K562 (cell line): ENCODE results near the gene SULT1A1. TPM values are rescaled to one million over a fixed set of nuclear protein-coding genes. Genes with fewer than 3 reads are reported as not detected.

Source experiments
- ATAC-seq: fragments of 200-7000 bp; cut with Tn5 transposase; 3 replicates; pipeline ENCODE4 v1.9.1; 2020; ENCODE audit warnings: moderate library complexity
- BruUV-seq: library from RNA; stranded (reverse); fragments of 400-500 nt; replicated peaks from 2 replicates; lab custom pipeline; 2021; lab: Mats Ljungman, UMichigan
- CTCF ChIA-PET: fragments of 300-600 bp; formaldehyde crosslinking; extraction: SDS; loops from one replicate; lab custom pipeline; 2021; ENCODE audit warnings: low intra/inter-chr PET ratio; lab: Yijun Ruan, JAX
- POLR2A ChIA-PET: fragments of 300-600, 350-650 bp; sonication (Branson Sonifier 250); formaldehyde crosslinking; extraction: SDS; loops from one replicate; lab custom pipeline; 2021; ENCODE audit warnings: antibody characterized with exemption, inconsistent platforms; lab: Yijun Ruan, JAX
- DNase-seq, 4 experiments: peaks; one replicate each; pipeline versions ENCODE4 v3.0.0 to v3.0.0-alpha.2; 2011 to 2018; ENCODE audit warnings: low spot score in 3 of 4, mixed read lengths in 3 of 4; ENCODE audit errors: extremely low read depth in 1 of 4
- FAIRE-seq: peaks from 2 replicates; lab custom pipeline; 2011; peaks lifted over from hg19 to GRCh38; lab: Jason Lieb, UNC
- H2AFZ ChIP-seq: 2 replicates; pipeline ENCODE4 v1.6.0; 2011; ENCODE audit warnings: low read depth, low read length, control low read depth, inconsistent platforms
- H3K27ac ChIP-seq: fragments of 200-600 bp; 3 replicates; pipeline ENCODE4 v1.8.0; 2011; ENCODE audit warnings: low read depth, mild to moderate bottlenecking, control low read depth, inconsistent platforms, low read length, moderate library complexity, mixed read lengths; ENCODE audit errors: extremely low read depth
- H3K27me3 ChIP-seq, 2 experiments: fragments of 300-600 bp in 1 of 2; 2 replicates in 1 of 2; 3 replicates in 1 of 2; pipeline versions ENCODE4 v1.6.0 to v1.8.0; 2011; ENCODE audit warnings: inconsistent platforms in 2 of 2, low read length in 2 of 2, mild to moderate bottlenecking in 1 of 2, mixed read lengths in 1 of 2, moderate library complexity in 1 of 2; ENCODE audit not compliant: control insufficient read depth in 2 of 2, insufficient read depth in 2 of 2
- H3K36me3 ChIP-seq: fragments of 300-600 bp; 3 replicates; pipeline ENCODE4 v1.8.0; 2011; ENCODE audit warnings: mild to moderate bottlenecking, low read length, inconsistent platforms; ENCODE audit not compliant: control insufficient read depth, insufficient read depth
- H3K4me1 ChIP-seq, 2 experiments: fragments of 200-600 bp in 1 of 2; replicated peaks in 1 of 2; 2 replicates in 1 of 2; 3 replicates in 1 of 2; pipeline versions ENCODE4 v1.5.1 to v1.8.0; 2011; ENCODE audit warnings: inconsistent platforms in 2 of 2, low read length in 2 of 2, mild to moderate bottlenecking in 1 of 2, mixed read lengths in 1 of 2, moderate library complexity in 1 of 2; ENCODE audit not compliant: control insufficient read depth in 2 of 2, insufficient read depth in 2 of 2
- H3K4me2 ChIP-seq: 2 replicates; pipeline ENCODE4 v1.6.1; 2011; ENCODE audit warnings: low read length, control low read depth, inconsistent platforms, mixed read lengths; ENCODE audit not compliant: insufficient read depth
- H3K4me3 ChIP-seq: fragments of 200-600 bp; sonication (generic), shearing (Covaris generic); 2 replicates; pipeline ENCODE4 v1.5.1; 2016; ENCODE audit warnings: control low read depth, inconsistent platforms
- H3K79me2 ChIP-seq: fragments of 200-600 bp; 3 replicates; pipeline ENCODE4 v1.8.0; 2011; ENCODE audit warnings: low read length, inconsistent platforms; ENCODE audit not compliant: control insufficient read depth, insufficient read depth
- H3K9ac ChIP-seq, 2 experiments: 2 replicates each; pipeline versions ENCODE4 v1.6.0 to v1.6.1; 2011; ENCODE audit warnings: low read depth in 2 of 2, low read length in 2 of 2, control low read depth in 1 of 2, inconsistent platforms in 1 of 2, mild to moderate bottlenecking in 1 of 2, mixed read lengths in 1 of 2; ENCODE audit not compliant: insufficient read depth in 1 of 2
- H3K9me1 ChIP-seq: one replicate; pipeline ENCODE4 v1.6.0; 2011; ENCODE audit warnings: inconsistent platforms, mild to moderate bottlenecking, low read length, moderate library complexity; ENCODE audit not compliant: control insufficient read depth, insufficient read depth
- H3K9me3 ChIP-seq: replicated peaks from 2 replicates; pipeline ENCODE4 v1.5.1; 2011; ENCODE audit warnings: low read depth, low read length, inconsistent platforms; ENCODE audit not compliant: control insufficient read depth, insufficient read depth
- H4K20me1 ChIP-seq: replicated peaks from 2 replicates; pipeline ENCODE4 v1.6.1; 2011; ENCODE audit warnings: low read length, inconsistent platforms, mixed read lengths; ENCODE audit not compliant: control insufficient read depth, insufficient read depth
- FOXA1 ChIP-seq: fragments of 450-650 bp; IDR thresholded peaks from 2 replicates; pipeline ENCODE4 v1.6.1; 2016; ENCODE audit warnings: mild to moderate bottlenecking, borderline replicate concordance
- GABPB2 ChIP-seq: fragments of 250-450 bp; sonication (Bioruptor Pico); conservative IDR thresholded peaks from 2 replicates; pipeline ENCODE4 v1.5.1; 2021; ENCODE audit warnings: mild to moderate bottlenecking
- HDAC2 ChIP-seq: fragments of 450-650 bp; IDR thresholded peaks from 2 replicates; pipeline ENCODE4 v1.6.1; 2016; ENCODE audit warnings: mild to moderate bottlenecking
- HDAC8 ChIP-seq: fragments of 450-650 bp; IDR thresholded peaks from 2 replicates; pipeline ENCODE4 v1.6.1; 2016; ENCODE audit warnings: mild to moderate bottlenecking, missing genetic modification characterization, moderate library complexity, missing compliant biosample characterization
- HDGF ChIP-seq: fragments of 450-650 bp; IDR thresholded peaks from 2 replicates; pipeline ENCODE4 v1.6.1; 2016
- HSF4 ChIP-seq: fragments of 250-450 bp; sonication (Bioruptor Pico); IDR thresholded peaks from 2 replicates; pipeline ENCODE4 v2.1.2; 2022; ENCODE audit warnings: mild to moderate bottlenecking, moderate library complexity, borderline replicate concordance
- LEF1 ChIP-seq: fragments of 450-650 bp; IDR thresholded peaks from 2 replicates; pipeline ENCODE4 v1.6.1; 2016; ENCODE audit warnings: mild to moderate bottlenecking
- NEUROD1 ChIP-seq: fragments of 150-350 bp; IDR thresholded peaks from 2 replicates; pipeline ENCODE4 v1.6.1; 2014; ENCODE audit warnings: borderline replicate concordance, low read length, low read depth; ENCODE audit not compliant: partially characterized antibody
- RBM14 ChIP-seq: fragments of 200-400 bp; formaldehyde crosslinking; IDR thresholded peaks from 2 replicates; pipeline ENCODE4 v1.6.1; 2018; ENCODE audit warnings: low read depth, mild to moderate bottlenecking, low read length, moderate library complexity, borderline replicate concordance; ENCODE audit not compliant: insufficient read depth
- RFX7 ChIP-seq: fragments of 250-450 bp; sonication (Bioruptor Pico); IDR thresholded peaks from 2 replicates; pipeline ENCODE4 v1.5.1; 2021; ENCODE audit warnings: mild to moderate bottlenecking
- SOX6 ChIP-seq: fragments of 450-650 bp; IDR thresholded peaks from 2 replicates; pipeline ENCODE4 v1.6.1; 2014; ENCODE audit warnings: mild to moderate bottlenecking
- TEAD2 ChIP-seq: fragments of 450-650 bp; IDR thresholded peaks from 2 replicates; pipeline ENCODE4 v1.6.1; 2016; ENCODE audit warnings: missing genetic modification characterization, control low read depth, missing compliant biosample characterization
- XRCC4 ChIP-seq: IDR thresholded peaks from one replicate; pipeline ENCODE4 v1.6.1; 2011; ENCODE audit not compliant: insufficient read depth, insufficient read length; ENCODE audit errors: extremely low read depth
- ZNF197 ChIP-seq: fragments of 200-800 bp; sonication (Bioruptor generic); IDR thresholded peaks from 2 replicates; pipeline ENCODE4 v1.6.1; 2016; ENCODE audit warnings: low read depth, missing genetic modification characterization, missing compliant biosample characterization
- ZNF239 ChIP-seq: fragments of 250-450 bp; sonication (Bioruptor Pico); IDR thresholded peaks from 2 replicates; pipeline ENCODE4 v1.4.0; 2020; ENCODE audit warnings: mild to moderate bottlenecking
- ZNF282 ChIP-seq: sonication (generic); formaldehyde crosslinking; IDR thresholded peaks from 2 replicates; pipeline ENCODE4 v1.8.1; 2023; ENCODE audit warnings: missing genetic modification reagents
- ZNF77 ChIP-seq: fragments of 250-450 bp; sonication (Bioruptor Pico); IDR thresholded peaks from 2 replicates; pipeline ENCODE4 v1.5.0; 2020
- WGBS: fragments of 100-300 bp; shearing (Covaris generic); methylation state at CpG from one replicate; pipeline ENCODE4 v1.1.6; 2016; ENCODE audit warnings: low coverage, mixed read lengths; ENCODE audit not compliant: insufficient coverage; ENCODE audit errors: missing lambda C conversion rate; 5-methylcytosine and 5-hydroxymethylcytosine counted together
- in situ Hi-C: fragments of 300-500 bp; cut with MboI; formaldehyde crosslinking; loops from 4 replicates; pipeline ENCODE4 v1.15.0; 2018; ENCODE audit warnings: inconsistent platforms, mixed read lengths
- intact Hi-C: fragments of 100-400 bp; cut with micrococcal nuclease; formaldehyde crosslinking; loops from 2 replicates; pipeline ENCODE4 v1.14.2; 2022
- polyA plus RNA-seq, 8 experiments: library from polyadenylated mRNA; depleted of rRNA in 4 of 8; stranded (reverse) in 5 of 8; unstranded in 3 of 8; fragments of >200 nt; fragmentation: Nextera tagmentation in 2 of 8; fragmentation: Illumina TruSeq in 1 of 8; extraction: Ambion mirVana in 2 of 8; extraction: Trizol in 1 of 8; gene quantifications; 2 replicates each; pipeline versions ENCODE4 v1.2.1 to v1.2.3, GENCODE V29; 2011 to 2014; ENCODE audit warnings: inconsistent platforms in 1 of 8, missing spikeins in 1 of 8
- total RNA-seq, 7 experiments: library from RNA; depleted of rRNA in 6 of 7; stranded (reverse); fragments of >200 nt in 6 of 7; fragmentation: Illumina TruSeq in 2 of 7; extraction: Trizol in 2 of 7; gene quantifications; 2 replicates each; pipeline versions ENCODE4 v1.2.1 to v1.2.3, GENCODE V29; 2011 to 2021; ENCODE audit warnings: low replicate concordance in 1 of 7

The SULT1A1 gene
- total and polyA plus RNA-seq, 9 of the 15 experiments (the other 6 are each of a cell fraction or from before 2014, with no cell fraction given) = 3.4 to 30.1 (median 16.6) TPM

GRCh38 chr16:28621481-28622155, 11.8 kb upstream of the SULT1A1 start:
- TF ChIP-seq GABPB2 (no peak), TEAD2 (tag) (no peak), NEUROD1 (no peak), HSF4 (no peak), LEF1 (no peak), SOX6 (no peak), HDAC8 (tag) (no peak), ZNF197 (CRISPR knock-in tag) (no peak), FOXA1 (no peak), HDGF (no peak), RBM14 (no peak), XRCC4 (no peak), ZNF239 (CRISPR knock-in tag) (no peak), RFX7 (CRISPR knock-in tag) (no peak), ZNF77 (CRISPR knock-in tag) (no peak), ZNF282 (no peak), HDAC2 (no peak)
- H2AFZ ChIP-seq = no peak overlapping the region
- no peaks in the 10 kb centered on the region for H3K9me3 ChIP-seq
- in situ Hi-C loops = loop anchor here (25.0 kb wide), 4 partner anchors 91 to 1591 kb away; partner anchors contain the start of genes EIF3C and EIF3CL
- H3K9me1 ChIP-seq = no peaks in the 10 kb centered on the region
- H3K4me1 ChIP-seq = no peaks in the 10 kb centered on the region
- DNase-seq = peak in 1 of 4 experiments; percentile 5
- no peaks in the 10 kb centered on the region for H4K20me1 ChIP-seq
- 18% methylated on average over 6 of the region's 7 CpGs for WGBS
- no TSS peak for BruUV-seq
- no peak for ATAC-seq
- ChIA-PET POLR2A (no interaction called here), CTCF (no interaction called here)
- H3K36me3 ChIP-seq = no peaks in the 10 kb centered on the region
- H3K4me3 ChIP-seq = no peak overlapping the region
- H3K27ac ChIP-seq = no peak overlapping the region
- H3K9ac ChIP-seq = no peak overlapping the region
- intact Hi-C loops = no loop called here
- FAIRE-seq = no peak
- H3K4me2 ChIP-seq = no peak overlapping the region
- no peaks in the 10 kb centered on the region; a peak in 2 of 5 replicates for H3K27me3 ChIP-seq
- no peaks in the 10 kb centered on the region for H3K79me2 ChIP-seq
